ENCODE data around the gene ATG9A.

ATG9A gene

DNA sequence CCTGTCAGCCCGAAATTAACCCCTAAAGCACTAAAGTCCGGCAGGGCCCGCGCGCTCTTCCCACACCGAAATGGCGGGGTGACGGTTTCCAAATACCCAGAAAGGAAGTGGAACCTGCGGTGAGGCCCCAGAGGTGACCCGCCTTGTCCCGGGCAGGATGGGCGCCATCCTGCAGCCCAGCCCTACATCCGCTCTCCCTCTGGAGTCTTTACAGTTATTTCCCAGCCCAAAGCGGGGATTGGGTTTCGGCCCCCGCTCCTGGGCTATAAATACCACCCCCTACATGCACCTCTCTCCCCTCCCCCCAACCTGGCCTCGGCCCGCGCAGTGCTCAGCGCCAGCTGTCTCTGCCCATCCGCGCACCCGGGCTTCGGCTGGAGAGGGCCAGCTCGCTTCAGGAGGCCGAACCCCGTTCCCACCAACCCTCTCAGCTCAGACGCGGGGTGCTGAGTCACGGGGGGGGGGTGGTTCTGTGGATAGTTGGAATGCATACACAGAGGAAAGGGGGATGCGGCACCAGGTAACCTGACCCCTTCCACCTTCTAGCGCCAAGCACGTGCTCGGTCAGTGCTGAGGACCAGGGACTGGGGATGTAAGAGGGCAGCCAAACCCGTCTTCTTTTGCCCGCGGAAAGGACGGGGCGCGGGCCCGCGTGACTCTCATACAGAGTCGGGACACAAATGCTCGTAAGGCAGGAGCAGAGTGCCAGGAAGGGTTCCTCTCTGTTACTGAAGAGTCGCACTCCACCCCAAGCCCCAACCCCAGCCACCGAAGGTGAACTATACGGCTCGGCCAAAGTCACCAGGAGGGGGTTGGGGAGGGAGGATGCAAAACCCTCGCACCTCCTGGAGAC, 23.7 kb upstream of the ATG9A start, which contains the start of gene TUBA4B:
Gene TUBA4B (plus strand): TSS at position 344 of the 853 bp plus-strand sequence. CDS start 165 bp downstream, at position 509.
- DNase-seq: peak; percentile 23

DNA sequence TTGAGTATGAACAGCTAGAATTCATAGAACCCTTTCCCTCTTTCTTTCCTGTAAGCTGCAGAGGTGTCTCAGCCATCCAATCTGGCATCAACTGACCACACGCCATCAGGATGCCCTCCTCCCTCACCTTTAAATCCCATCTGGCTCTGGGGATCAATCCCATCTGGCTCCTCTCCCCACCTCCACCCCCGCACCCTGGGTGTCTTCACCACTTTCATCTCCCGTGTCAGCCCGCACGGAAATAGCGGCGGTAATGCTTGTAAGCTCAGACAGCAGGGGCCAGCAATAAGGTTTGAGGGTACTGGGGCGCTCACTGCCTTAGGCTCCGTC, 23.1 kb upstream of the ATG9A start:
- DNase-seq: no peak

DNA sequence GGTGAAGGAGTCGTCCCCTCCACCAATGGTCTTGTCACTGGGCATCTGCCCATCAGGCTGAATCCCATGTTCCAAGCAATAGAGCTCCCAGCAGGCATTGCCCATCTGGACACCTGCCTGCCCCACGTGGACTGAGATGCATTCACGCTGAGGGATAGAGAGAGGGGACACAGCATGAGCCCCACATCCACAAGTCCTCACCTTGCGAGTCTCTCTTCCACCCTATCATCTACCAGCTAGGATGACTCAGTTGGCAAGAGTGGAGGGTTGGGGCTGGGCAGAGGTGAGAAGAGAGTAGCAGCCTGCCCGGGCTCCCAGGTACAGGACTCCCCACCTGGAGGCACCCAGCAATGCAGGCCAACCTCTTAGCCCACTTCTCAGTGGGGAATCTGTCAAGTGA, 22.6 kb upstream of the ATG9A start:
- DNase-seq: no peak

DNA sequence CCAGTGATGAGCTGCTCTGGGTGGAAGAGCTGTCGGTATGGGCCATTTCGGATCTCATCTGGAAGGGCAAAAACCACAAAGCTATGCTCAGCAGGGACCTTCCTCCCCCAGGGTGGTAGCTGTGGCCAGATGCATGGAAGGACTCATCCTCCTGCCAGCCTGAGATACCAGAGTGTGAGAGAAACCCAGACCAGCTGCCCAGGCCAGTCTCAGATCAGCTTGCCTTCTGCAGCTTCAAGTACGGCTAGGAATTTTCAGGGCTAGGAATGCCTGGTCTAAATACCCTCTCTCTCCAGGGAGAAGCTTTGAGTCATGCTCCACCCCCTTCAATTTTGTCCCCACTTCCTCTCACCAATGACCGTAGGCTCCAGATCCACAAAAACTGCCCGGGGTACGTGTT, 22.2 kb upstream of the ATG9A start:
- no peak for DNase-seq

DNA sequence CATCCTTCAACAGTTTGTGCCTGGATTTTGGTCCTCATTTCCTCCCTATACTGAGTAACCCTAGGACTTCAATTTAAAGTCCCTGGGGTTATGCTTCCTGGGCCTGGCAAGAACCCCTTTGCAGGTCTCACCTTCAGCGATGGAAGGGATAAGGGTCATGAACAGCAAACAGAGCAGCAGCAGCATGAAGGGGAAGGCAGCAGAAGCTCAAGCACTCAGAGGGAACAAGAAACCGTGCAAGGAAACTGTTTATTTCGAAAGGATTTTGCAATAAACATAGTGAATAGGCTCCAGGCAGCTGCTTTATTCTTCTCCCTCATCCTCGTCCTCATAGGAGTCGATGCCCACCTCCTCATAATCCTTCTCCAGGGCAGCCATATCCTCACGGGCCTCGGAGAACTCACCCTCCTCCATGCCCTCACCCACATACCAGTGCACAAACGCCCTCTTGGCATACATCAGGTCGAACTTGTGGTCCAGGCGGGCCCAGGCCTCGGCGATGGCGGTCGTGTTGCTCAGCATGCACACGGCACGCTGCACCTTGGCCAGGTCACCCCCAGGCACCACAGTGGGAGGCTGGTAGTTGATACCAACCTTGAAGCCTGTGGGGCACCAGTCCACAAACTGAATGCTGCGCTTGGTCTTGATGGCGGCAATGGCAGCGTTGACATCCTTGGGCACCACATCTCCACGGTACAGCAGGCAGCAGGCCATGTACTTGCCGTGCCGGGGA, 20.8 kb upstream of the ATG9A start:
- no peak for DNase-seq

DNA sequence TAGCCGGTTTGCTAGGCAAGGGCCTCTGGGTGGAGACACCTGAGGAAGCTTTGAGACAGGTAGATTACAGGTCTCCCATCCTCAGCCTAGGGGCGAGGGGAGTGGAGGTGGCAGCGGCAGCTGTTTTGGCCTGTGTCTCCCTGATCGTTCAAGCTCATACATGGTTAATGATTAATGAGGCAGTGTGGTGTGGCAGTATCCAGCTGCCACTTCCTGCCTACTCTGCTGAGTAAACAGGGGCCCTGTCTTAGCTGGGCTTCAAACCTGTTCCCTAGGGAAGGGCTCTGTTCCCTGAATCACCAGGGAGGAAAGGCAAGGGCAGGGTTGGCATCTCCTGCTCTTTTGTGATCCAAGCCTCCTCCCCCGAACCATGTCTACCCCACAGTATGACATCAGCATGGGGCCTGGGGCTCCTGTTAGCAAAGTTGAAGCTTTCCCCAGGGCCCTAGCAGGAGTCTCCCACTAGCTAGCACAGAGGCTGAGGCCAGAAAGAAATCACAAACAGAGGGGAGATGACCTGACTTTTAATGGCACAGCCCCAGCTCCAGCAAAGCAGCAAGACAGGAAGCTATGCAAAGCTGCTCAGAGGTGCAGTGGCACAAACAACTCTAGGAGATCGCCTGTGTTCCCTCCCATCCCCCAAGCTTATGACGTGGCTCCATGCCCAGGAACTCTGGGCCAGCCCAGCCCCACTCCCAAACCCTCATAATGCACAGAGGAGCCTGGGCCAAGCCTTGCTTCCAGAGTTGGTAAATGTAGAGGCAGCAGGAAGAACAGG, 20.0 kb upstream of the ATG9A start:
- no peak for DNase-seq

DNA sequence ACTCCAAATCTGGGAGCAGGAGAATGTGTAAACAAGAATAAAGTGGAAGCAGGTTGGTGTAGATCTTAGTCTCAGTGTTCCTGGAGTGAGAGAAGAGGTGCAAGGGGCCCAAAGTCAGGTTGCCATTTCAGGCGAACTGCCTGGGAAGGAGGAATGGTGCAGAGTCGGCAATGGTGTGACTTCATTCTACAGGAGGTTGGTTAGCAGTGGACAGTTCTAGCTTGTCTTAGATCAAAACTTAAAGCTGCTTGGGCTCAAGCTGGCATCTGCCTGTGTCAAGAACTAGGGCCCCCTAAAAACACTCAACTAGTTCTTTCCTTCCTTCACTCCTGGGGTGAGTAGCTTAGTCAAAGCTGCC, 19.4 kb upstream of the ATG9A start:
- DNase-seq: no peak

DNA sequence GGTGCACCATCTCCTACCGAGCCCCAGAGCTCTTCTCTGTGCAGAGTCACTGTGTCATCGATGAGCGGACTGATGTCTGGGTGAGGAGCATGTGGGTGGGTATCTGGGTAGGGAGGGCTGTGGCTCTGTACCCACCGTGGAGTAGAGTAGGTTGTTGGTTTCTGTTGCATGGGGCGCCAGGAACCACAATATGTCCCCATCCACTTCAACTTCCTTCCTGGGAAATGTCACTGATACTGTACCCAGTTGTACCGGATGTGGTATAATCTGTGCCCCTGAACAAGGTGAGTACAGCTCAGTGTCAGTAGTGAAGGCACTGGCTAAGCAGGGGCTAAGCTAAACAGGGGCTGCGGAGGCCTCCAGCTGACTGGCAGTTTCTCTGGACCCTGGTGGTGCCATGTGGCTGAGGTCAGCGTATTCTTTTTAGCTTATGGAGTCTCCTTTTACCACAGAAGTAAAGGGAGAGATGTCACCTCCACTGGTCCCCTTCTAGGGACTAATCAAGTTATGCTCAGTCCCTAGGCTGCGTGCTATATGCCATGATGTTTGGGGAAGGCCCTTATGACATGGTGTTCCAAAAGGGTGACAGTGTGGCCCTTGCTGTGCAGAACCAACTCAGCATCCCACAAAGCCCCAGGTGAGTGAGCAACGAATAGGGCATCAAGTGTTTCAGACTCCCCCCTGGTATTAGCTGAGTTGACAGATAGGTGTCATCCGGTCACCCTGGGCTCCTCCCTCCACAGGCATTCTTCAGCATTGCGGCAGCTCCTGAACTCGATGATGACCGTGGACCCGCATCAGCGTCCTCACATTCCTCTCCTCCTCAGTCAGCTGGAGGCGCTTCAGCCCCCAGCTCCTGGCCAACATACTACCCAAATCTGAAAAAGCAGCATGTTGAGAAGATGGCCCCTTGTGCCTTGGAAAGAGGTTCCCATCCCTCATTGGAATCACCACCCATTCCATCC, 18.5 kb upstream of the ATG9A start:
- no peak for DNase-seq

DNA sequence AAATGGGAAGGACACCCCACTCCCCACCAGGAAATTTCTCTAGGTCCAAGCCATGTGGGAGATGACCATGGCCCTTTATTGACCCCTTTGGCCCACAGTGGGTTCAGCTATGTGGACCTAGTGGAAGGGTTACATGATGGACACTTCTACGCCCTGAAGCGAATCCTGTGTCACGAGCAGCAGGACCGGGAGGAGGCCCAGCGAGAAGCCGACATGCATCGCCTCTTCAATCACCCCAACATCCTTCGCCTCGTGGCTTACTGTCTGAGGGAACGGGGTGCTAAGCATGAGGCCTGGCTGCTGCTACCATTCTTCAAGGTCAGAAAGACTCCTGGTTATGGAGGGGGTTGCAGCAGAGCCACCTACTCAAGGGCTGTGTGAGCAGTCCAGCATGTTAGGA, 17.1 kb upstream of the ATG9A start:
- DNase-seq: no peak

DNA sequence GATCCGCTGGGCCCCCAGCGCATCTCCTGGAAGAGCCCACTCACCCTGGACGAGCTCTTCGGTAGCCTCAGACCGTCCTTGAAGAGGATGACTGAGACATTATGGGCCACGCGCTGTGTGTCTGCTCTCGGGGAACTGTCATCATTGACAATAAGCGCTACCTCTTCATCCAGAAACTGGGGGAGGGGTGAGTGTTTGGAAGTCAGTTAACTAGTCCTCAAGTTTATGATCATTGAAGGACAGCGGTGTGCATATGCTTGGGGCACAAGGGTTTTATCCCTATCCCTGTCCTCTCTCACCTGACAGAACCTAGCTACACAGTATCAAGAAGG, 16.4 kb upstream of the ATG9A start:
- no peak for DNase-seq

DNA sequence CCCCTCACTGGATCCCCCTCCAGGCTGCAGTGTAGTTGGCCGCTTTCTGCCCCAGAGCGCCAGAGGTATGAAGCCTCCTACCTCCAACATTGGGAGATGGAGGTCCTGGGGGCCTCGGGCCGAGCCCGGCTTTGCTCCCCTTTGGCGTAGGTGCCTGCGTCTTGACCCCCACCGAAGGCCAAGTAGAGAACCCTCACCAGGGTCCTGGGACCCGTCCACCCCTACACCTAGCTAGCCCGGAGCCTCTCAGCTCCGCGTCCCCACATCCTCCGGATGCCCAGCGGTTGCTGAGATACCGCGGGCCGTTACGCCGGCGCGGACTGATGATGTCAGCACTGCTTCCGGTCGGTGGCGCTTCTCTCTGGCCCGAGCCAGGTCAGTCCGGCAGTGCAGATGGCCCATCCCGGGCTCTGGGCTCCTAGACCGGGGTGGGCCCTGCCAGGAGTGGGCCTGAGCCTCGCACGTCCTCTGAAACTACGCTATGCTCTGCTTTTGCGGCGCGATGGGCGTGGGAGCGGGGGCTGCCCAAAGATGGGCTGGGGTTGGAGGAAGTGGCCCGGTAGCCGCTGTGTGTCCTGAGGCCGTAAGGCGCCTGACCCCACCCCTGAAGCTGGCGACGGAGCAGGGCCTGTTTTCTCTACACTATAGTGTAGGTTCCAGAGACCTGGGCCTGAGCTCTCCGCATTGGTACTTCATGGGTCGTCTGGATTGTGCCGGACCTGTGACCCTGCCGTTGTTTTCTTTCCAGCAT, 15.9 kb upstream of the ATG9A start, which contains the start of the genes GLB1L and STK16:
Gene GLB1L (minus strand): TSS at position 297 of the 751 bp plus-strand sequence. CDS start 1,871 bp downstream, outside the sequence.
Gene STK16 (plus strand): TSS at position 332 of the 751 bp plus-strand sequence. CDS start 521 bp downstream, outside the sequence.
- peak; percentile 78 for DNase-seq

DNA sequence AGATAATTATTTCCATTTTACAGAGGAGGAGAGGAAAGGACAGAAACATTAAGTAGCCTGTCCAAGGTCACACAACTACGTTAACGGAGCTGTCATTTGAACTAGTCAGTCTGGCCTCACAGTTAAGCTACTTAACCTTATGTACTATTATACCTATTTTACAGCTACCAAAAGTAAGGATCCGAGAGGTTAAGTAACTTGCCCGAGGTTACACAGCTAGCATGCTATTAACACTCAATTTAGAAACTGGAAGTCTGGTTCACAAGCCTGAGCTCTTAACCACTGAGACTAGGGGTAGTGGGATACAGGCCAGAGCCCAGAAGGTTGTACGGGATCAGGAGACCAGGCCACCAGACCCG, 15.3 kb upstream of the ATG9A start:
- no peak for DNase-seq

DNA sequence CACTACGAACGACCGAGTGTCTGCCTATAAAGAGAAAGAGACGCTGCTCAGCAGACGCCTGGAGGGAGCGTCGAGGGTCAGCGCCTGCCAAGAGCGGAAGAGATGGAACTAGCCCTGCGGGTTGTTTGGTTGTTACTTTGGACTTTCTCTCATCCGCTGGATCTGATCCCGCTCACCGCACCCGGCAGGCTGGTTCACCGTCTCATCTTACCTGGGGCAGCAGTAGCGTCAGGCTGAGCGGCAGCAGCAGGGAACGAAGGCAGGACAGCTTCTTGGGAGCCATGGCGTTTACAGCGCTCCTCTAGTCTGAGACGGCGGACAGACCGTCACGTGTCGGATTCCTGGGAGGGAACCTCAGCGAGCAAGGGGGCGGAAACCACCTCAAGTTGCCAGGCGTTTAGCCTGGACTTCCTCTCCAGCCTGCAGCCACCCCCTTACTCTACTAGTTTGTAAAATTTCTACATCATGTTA, 13.9 kb upstream of the ATG9A start:
- no peak for DNase-seq

DNA sequence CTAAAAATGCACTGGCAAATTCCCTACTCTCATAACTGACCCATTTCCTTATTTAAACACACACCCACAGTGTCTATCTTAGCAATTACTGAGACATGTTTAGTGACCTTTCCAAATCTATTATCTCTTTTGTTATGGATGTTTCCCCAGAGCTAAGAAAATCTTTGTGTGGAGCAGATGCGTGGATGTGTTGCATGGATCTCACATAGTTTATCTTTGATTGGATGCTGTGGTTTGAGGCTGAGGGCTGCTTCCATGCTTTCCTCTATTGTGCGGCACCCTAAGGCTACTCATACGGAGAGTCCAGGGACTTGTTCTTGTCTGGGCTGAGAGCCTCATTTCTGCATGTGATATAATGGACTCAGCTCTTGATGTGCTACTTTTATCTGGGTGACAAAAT, 4.9 kb upstream of the ATG9A start:
- no peak for DNase-seq

DNA sequence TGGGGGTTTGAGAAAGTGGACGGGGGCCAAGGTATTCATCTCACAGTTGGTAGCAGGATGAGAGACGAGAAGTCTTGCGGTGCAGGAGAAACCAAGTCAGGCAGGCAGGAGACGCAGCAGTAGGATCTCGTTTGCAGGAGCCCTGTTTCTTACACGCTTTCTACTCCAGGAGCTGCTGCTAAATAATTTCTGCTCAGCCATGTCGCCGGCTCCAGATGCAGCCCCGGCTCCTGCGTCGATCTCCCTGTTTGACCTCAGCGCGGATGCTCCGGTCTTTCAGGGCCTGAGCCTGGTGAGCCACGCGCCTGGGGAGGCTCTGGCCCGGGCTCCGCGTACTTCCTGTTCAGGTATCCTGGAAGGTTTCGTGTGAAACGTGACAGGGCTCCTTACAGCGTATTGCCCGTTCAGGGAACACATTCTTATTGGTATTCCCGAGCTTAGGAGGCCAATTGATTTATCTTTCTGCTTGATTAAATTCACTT, 664 bp upstream of the ATG9A start:
- peak; percentile 38 for DNase-seq

DNA sequence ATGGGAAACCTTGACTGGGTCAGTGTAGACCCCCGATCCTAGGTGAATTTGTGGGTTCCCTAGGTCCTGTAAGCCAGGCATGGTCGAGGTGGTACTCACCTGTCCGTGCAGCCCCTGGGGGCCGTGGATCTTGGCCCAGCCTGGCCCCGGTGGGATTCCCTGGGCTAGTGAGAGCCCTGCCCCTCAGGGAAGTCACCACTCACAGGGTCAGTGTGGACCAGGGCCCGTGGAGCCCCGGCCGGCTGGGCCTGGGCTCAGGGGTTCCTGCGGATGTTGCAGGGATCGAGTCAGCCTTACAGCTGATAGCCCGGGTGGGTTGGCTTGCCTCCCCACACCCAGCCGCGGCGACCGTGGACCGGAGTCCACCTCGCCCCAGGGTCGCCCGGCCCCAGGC, 528 bp downstream of the ATG9A start:
- DNase-seq: no peak

DNA sequence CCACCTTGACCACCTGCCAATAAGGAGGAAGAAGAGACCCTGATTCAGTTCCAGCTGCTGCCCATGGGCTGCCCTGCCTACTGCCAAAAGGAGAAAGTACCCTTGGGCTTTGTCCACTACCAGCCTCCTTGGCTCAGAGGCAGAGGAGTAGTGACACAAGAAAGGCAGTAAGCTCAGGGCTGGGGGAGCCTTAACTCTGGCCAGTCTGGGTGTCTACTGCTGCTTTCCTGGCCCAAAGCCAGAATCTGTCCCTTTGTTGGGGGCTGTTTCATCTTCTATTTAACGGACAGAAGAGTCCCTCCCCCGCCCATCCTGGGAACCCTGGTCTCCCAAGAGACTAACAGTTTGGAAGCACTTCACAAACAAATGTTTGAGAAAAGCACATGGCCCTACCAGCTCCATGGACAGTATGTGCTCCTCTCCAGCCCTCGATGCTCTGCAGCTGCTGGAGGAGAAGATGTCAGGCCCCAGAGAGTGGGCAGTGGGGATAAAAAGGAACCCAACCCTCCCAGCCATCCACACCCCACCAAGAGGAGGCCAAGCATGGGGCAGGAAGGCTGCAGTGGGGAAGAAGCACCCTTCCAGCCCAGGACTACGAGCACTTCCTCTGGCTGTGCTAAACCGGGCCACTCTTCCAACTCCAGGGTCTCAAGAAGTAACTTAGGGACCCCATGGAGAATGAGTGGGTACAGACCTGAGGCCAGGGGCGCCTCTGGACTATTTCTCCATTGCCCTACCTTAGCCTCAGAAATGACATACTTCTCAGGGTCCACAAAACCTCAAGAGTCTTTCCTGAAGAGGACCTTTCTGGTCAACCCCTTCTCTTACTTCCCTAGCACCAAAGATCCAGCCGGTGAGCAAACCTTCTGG, 1.2 kb downstream of the ATG9A start:
- no peak for DNase-seq

DNA sequence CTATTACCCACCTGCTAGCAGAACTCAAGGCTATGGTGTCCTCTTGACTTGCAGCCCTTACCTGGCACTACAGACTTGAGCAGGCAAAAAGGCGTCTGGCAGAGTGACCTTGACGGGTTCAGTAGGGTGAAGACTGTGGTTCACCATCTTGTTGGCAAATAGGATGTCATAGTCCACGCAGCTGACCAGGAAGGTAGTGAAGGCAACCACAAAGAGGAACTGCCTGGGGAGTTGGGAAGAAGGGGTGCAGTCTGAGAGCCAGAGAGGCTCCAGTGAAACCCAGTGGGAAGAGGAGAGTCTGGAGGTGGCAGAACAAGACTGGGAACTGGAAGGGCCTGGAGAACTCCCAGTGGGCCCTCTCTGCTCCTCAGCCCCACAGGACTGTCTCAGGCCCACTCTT, 4.1 kb downstream of the ATG9A start:
- DNase-seq: no peak

DNA sequence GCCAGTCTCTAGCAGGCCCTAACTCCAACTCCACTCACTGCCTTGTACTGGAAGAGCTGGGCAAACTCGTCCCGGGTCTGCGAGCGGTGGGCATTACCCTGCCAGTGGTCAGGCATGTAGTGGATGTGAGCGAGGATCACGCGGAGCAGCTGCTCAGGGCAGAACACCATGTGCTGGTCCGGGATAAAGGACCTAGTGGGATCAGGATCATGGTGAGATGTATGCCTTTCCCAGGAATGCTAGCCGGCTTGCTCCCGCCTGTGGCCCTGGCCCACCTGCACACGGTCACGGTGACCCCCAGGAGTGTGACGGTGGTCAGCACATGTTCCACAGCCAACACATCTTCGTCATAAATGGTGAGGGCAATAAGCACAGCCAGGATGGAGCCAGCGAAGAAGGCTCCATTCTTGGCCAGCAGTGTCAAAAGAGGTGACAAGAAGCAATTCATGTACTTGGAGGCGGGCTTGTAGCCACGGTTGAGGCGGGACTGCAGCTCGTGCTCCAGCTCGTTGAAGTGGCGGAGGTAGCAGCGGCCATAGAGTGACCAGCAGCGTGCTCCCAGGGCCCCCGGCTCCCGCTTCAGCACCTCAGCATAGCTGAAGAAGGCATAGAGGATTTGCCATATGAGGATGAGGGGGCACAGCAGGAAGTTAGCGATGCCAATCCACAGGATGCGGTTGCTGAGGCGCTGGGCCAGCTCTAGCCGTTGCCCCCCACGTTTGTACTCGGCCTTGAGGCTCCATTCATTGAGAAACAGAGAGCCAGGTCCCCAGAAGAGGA, 5.4 kb downstream of the ATG9A start:
- no peak for DNase-seq

All from DMS79 treated with DMSO at 0.1 percent for 48 hours (cell line).